ENCODE measurements around the gene INPP5E. TPM values are rescaled to one million over a fixed set of nuclear protein-coding genes. Genes with fewer than 3 reads are reported as not detected.
A peak's percentile ranks its signal among the peaks of the same experiment; 100 is the strongest.

INPP5E gene
- total and polyA plus RNA-seq, 10 of the 15 experiments (the other 5 are each of a cell fraction or from before 2014, with no cell fraction given) = 0.24 to 16.0 (median 5.3) TPM

- TF ChIP-seq BCL11A (IDR thresholded peaks at IDR 0.05; ENCODE audit: low read depth, low read length) (0 out of 2 replicates have a peak, but pooled peaks have one; percentile 9), ZNF622 (IDR thresholded peaks at IDR 0.05) (no peak), SRF (IDR thresholded peaks at IDR 0.05; ENCODE audit: low read depth in 2 of 2, low read length in 2 of 2) (no peak), CBX5 (IDR thresholded peaks at IDR 0.05; ENCODE audit: low read depth) (no peak), IRF4 (IDR thresholded peaks at IDR 0.05; ENCODE audit: low read depth, low read length) (no peak), ZNF274 (IDR thresholded peaks at IDR 0.05; ENCODE audit: insufficient read depth, insufficient read length) (no peak), ATF2 (IDR thresholded peaks at IDR 0.05; ENCODE audit: low read length) (no peak), JUNB (IDR thresholded peaks at IDR 0.05) (no peak), ZNF207 (IDR thresholded peaks at IDR 0.05; ENCODE audit: borderline replicate concordance) (no peak), SMC3 (IDR thresholded peaks at IDR 0.05; ENCODE audit: borderline replicate concordance, low read length) (no peak), ATF3 (IDR thresholded peaks at IDR 0.05; ENCODE audit: borderline replicate concordance, extremely low read depth, low read depth, low read length) (no peak), SMARCA5 (IDR thresholded peaks at IDR 0.05) (no peak), BMI1 (IDR thresholded peaks at IDR 0.05; ENCODE audit: borderline replicate concordance) (no peak), HDGF (IDR thresholded peaks at IDR 0.05) (0 out of 2 replicates have a peak, but pooled peaks have one; percentile 50), PML (IDR thresholded peaks at IDR 0.05; ENCODE audit: low read length) (peak; percentile 67; the same call in 1 of the 2 replicates), PRDM15 (CRISPR knock-in tag; IDR thresholded peaks at IDR 0.05) (no peak), BCLAF1 (IDR thresholded peaks at IDR 0.05) (no peak), SUPT20H (IDR thresholded peaks at IDR 0.05; ENCODE audit: borderline replicate concordance, control insufficient read depth, low read depth, low read length) (no peak), TCF3 (IDR thresholded peaks at IDR 0.05; ENCODE audit: borderline replicate concordance, insufficient read depth, low read depth, low read length) (peak; percentile 44; the same call in 1 of the 2 replicates)
Measured at GRCh38 chr9:136410500-136411287, 29.0 kb downstream of the INPP5E start, which contains the start of the genes ENTR1 and PMPCA (continued).

All from GM12878 (cell line).